ENCODE measurements around the gene PKD2L1. TPM values are rescaled to one million over a fixed set of nuclear protein-coding genes. Genes with fewer than 3 reads are reported as not detected.

The PKD2L1 gene
- total RNA-seq, 2 donors from 2014 or later: not detected

- Histone ChIP-seq H3K9me3 (no peaks in the 10 kb centered on the region), H3K36me3 (peaks cover 55% of the 10 kb centered on the region), H3K4me3 (no peak overlapping the region), H3K4me1 (no peaks in the 10 kb centered on the region), H3K27ac (no peak overlapping the region), H3K27me3 (no peaks in the 10 kb centered on the region)
- no peak for DNase-seq (ENCODE audit: low spot score)
- TF ChIP-seq CTCF (IDR thresholded peaks at IDR 0.05): no peak
Measured at GRCh38 chr10:100245484-100246220, 84.4 kb downstream of the PKD2L1 start.

GRCh38 chr10:100239851-100240250, 90.2 kb downstream of the PKD2L1 start:
- no peak overlapping the region for H3K27ac ChIP-seq
- DNase-seq (ENCODE audit: low spot score): no peak

GRCh38 chr10:100238429-100238828, 91.6 kb downstream of the PKD2L1 start:
- Histone ChIP-seq H3K4me3 (no peak overlapping the region), H3K36me3 (peaks cover 67% of the 10 kb centered on the region)
- no peak for DNase-seq (ENCODE audit: low spot score)

More at GRCh38 chr10:100239851-100240250, 90.2 kb downstream of the PKD2L1 start:
- no peaks in the 10 kb centered on the region for H3K4me1 ChIP-seq
- H3K4me3 ChIP-seq: no peak overlapping the region
- no peaks in the 10 kb centered on the region for H3K9me3 ChIP-seq
- TF ChIP-seq CTCF (IDR thresholded peaks at IDR 0.05): no peak
- H3K27me3 ChIP-seq: no peaks in the 10 kb centered on the region
- H3K36me3 ChIP-seq: peaks cover 71% of the 10 kb centered on the region

More at GRCh38 chr10:100238429-100238828, 91.6 kb downstream of the PKD2L1 start:
- no peak for TF ChIP-seq CTCF (IDR thresholded peaks at IDR 0.05)
- H3K4me1 ChIP-seq: no peaks in the 10 kb centered on the region
- H3K27me3 ChIP-seq: no peaks in the 10 kb centered on the region
- no peak overlapping the region for H3K27ac ChIP-seq
- no peaks in the 10 kb centered on the region for H3K9me3 ChIP-seq

Other genes starting within 250 kb of the PKD2L1 start
- gene CPN1, start 248.4 kb downstream of the PKD2L1 start, total RNA-seq: not detected
- 10 to 100 TPM in 1 of 2 donors, 1 to 10 TPM in 1; 7.2 to 10.8 TPM for gene ERLIN1, start 144.2 kb downstream of the PKD2L1 start, total RNA-seq
- 10 to 100 TPM in 1 of 2 donors, 1 to 10 TPM in 1; 9.6 to 11.0 TPM for gene CHUK, start 100.6 kb downstream of the PKD2L1 start, total RNA-seq
- gene CWF19L1, start 62.6 kb downstream of the PKD2L1 start, total RNA-seq: 10 to 100 TPM in 1 of 2 donors, 1 to 10 TPM in 1; 8.1 to 10.5 TPM
- gene BLOC1S2, start 43.5 kb downstream of the PKD2L1 start, total RNA-seq: 10 to 100 TPM; 18.0 to 30.0 TPM
- 10 to 100 TPM in 1 of 2 donors, 1 to 10 TPM in 1; 7.9 to 25.4 TPM for gene SCD, start 17.0 kb upstream of the PKD2L1 start, total RNA-seq
- gene WNT8B, start 132.8 kb upstream of the PKD2L1 start, total RNA-seq: not detected
- 1 to 10 TPM; 2.0 to 4.5 TPM for gene SEC31B, start 189.6 kb upstream of the PKD2L1 start, total RNA-seq
- gene NDUFB8, start 199.6 kb upstream of the PKD2L1 start, total RNA-seq: 100 to 1,000 TPM; 355 to 361 TPM
- gene HIF1AN, start 205.7 kb upstream of the PKD2L1 start, total RNA-seq: 10 to 100 TPM in 1 of 2 donors, 1 to 10 TPM in 1; 8.5 to 11.3 TPM